A549 (cell line): ENCODE measurements around the gene CORO2B. TPM values are rescaled to one million over a fixed set of nuclear protein-coding genes. Genes with fewer than 3 reads are reported as not detected.

Experiments used
- ATAC-seq, 2 experiments: fragments of 200-7000 bp in 1 of 2; fragments of >200 bp in 1 of 2; cut with Nextera tagmentation in 1 of 2; cut with Tn5 transposase in 1 of 2; 3 replicates each; pipeline versions ENCODE4 v1.8.0 to v1.9.1; 2018 to 2020; ENCODE audit warnings: mild to moderate bottlenecking in 1 of 2, moderate library complexity in 1 of 2
- CTCF ChIA-PET: fragments of 300-600 bp; sonication (Branson Sonifier 250); formaldehyde crosslinking; extraction: SDS; loops from one replicate; lab custom pipeline; 2021; ENCODE audit warnings: antibody characterized with exemption, inconsistent platforms; lab: Yijun Ruan, JAX
- POLR2A ChIA-PET: fragments of 350-600 bp; formaldehyde crosslinking; extraction: SDS; loops from one replicate; lab custom pipeline; 2021; ENCODE audit warnings: antibody characterized with exemption, inconsistent platforms; lab: Yijun Ruan, JAX
- DNase-seq, 2 experiments: peaks; one replicate each; pipeline versions ENCODE4 v3.0.0 to v3.0.0-alpha.2; 2011 to 2016; ENCODE audit warnings: low read depth in 1 of 2, low spot score in 1 of 2
- FAIRE-seq: peaks from 2 replicates; lab custom pipeline; 2011; peaks lifted over from hg19 to GRCh38; lab: Jason Lieb, UNC
- H3K27ac ChIP-seq, 2 experiments: fragments of >200 bp; sonication (Bioruptor Twin); formaldehyde crosslinking; 3 replicates each; pipeline ENCODE4 v1.5.1; 2016 to 2017
- H3K4me1 ChIP-seq: fragments of >200 bp; sonication (Bioruptor Twin); formaldehyde crosslinking; 3 replicates; pipeline ENCODE4 v1.6.1; 2016
- H3K4me2 ChIP-seq: fragments of >200 bp; sonication (Bioruptor Twin); formaldehyde crosslinking; 3 replicates; pipeline ENCODE4 v1.6.1; 2016
- H3K4me3 ChIP-seq: fragments of >200 bp; sonication (Bioruptor Twin); formaldehyde crosslinking; 3 replicates; pipeline ENCODE4 v1.5.1; 2016
- H3K9me3 ChIP-seq: fragments of >200 bp; sonication (Bioruptor Twin); formaldehyde crosslinking; 3 replicates; pipeline ENCODE4 v1.6.1; 2016
- BCL3 ChIP-seq: fragments of >200 bp; sonication (Bioruptor Twin); formaldehyde crosslinking; IDR thresholded peaks from 3 replicates; pipeline ENCODE4 v1.6.1; 2016
- CBX2 ChIP-seq: fragments of 200-600 bp; sonication (generic); IDR thresholded peaks from 2 replicates; pipeline ENCODE4 v1.6.1; 2016; ENCODE audit warnings: low read depth, mild to moderate bottlenecking, borderline replicate concordance
- CTCF ChIP-seq: fragments of >200 bp; sonication (Bioruptor Twin); formaldehyde crosslinking; IDR thresholded peaks from 3 replicates; pipeline ENCODE4 v1.5.1; 2016
- EHMT2 ChIP-seq: fragments of 200-600 bp; sonication (generic); IDR thresholded peaks from 2 replicates; pipeline ENCODE4 v1.6.1; 2016; ENCODE audit warnings: antibody characterized with exemption, low read depth, mild to moderate bottlenecking, moderate library complexity
- ESRRA ChIP-seq: fragments of 150-350 bp; IDR thresholded peaks from 2 replicates; pipeline ENCODE4 v1.6.1; 2014; ENCODE audit warnings: mild to moderate bottlenecking, low read length, borderline replicate concordance
- HDAC2 ChIP-seq: fragments of 200-600 bp; sonication (generic); IDR thresholded peaks from 2 replicates; pipeline ENCODE4 v1.6.1; 2016
- HOXB13 ChIP-seq: fragments of 250-450 bp; sonication (Bioruptor Pico); IDR thresholded peaks from 2 replicates; pipeline ENCODE4 v1.5.0; 2020; ENCODE audit warnings: low read depth, mild to moderate bottlenecking, moderate library complexity
- JUNB ChIP-seq: fragments of >200 bp; sonication (Bioruptor Twin); formaldehyde crosslinking; IDR thresholded peaks from 2 replicates; pipeline ENCODE4 v1.6.1; 2016
- NFE2L2 ChIP-seq: fragments of 150-350 bp; conservative IDR thresholded peaks from 2 replicates; pipeline ENCODE4 v1.6.1; 2014; ENCODE audit warnings: low read length
- NPAS2 ChIP-seq: fragments of 250-450 bp; sonication (Bioruptor Pico); IDR thresholded peaks from 2 replicates; pipeline ENCODE4 v1.8.0; 2022; ENCODE audit warnings: mild to moderate bottlenecking, moderate library complexity, borderline replicate concordance
- RAD21 ChIP-seq, 2 experiments: fragments of >200 bp in 1 of 2; sonication (Bioruptor Twin) in 1 of 2; formaldehyde crosslinking in 1 of 2; IDR thresholded peaks in 1 of 2; conservative IDR thresholded peaks in 1 of 2; 2 replicates in 1 of 2; 3 replicates in 1 of 2; pipeline ENCODE4 v1.6.1; 2012 to 2018; ENCODE audit warnings: inconsistent platforms in 1 of 2
- RARB ChIP-seq: fragments of 250-450 bp; sonication (Bioruptor Pico); IDR thresholded peaks from 2 replicates; pipeline ENCODE4 v1.8.0; 2021; ENCODE audit warnings: mild to moderate bottlenecking, moderate library complexity
- SMC3 ChIP-seq: fragments of >200 bp; sonication (Bioruptor Twin); formaldehyde crosslinking; IDR thresholded peaks from 3 replicates; pipeline ENCODE4 v1.6.1; 2018; ENCODE audit warnings: inconsistent platforms
- ZFP36 ChIP-seq: fragments of 450-650 bp; IDR thresholded peaks from 2 replicates; pipeline ENCODE4 v1.6.1; 2014; ENCODE audit warnings: borderline replicate concordance; ENCODE audit not compliant: partially characterized antibody
- ZSCAN20 ChIP-seq: fragments of 250-450 bp; sonication (Bioruptor Pico); IDR thresholded peaks from 2 replicates; pipeline ENCODE4 v1.8.0; 2022; ENCODE audit warnings: mild to moderate bottlenecking, moderate library complexity
- WGBS: methylation state at CpG from one replicate; pipeline ENCODE4 v1.1.6; 2017; ENCODE audit errors: missing lambda C conversion rate; 5-methylcytosine and 5-hydroxymethylcytosine counted together
- polyA plus RNA-seq, 4 experiments: library from polyadenylated mRNA; depleted of rRNA in 3 of 4; stranded (reverse); fragments of >200 nt; fragmentation: RNase III in 1 of 4; extraction: RNeasy Plus Mini Kit Qiagen cat#74134 plus additional on column Dnase treatment in 1 of 4; gene quantifications; 2 replicates in 3 of 4; 3 replicates in 1 of 4; pipeline ENCODE4 v1.2.3, GENCODE V29; 2011 to 2017

The CORO2B gene
- polyA plus RNA-seq, 2 of the 4 experiments (the other 2 are of a cell fraction) = 2.0 to 2.3 TPM

GRCh38 chr15:68553314-68553993, 25.3 kb upstream of the CORO2B start:
- ATAC-seq (no peak), FAIRE-seq (no peak), DNase-seq (no peak)
- H3K4me3 ChIP-seq = no peak overlapping the region
- TF ChIP-seq RARB (CRISPR knock-in tag) = no peak
- no peak for TF ChIP-seq HDAC2
- no peak for TF ChIP-seq BCL3
- no peak for TF ChIP-seq JUNB
- no peak for TF ChIP-seq ESRRA
- no peak for TF ChIP-seq ZSCAN20
- TF ChIP-seq NFE2L2 = no peak
- no peak for TF ChIP-seq HOXB13
- no peak for TF ChIP-seq CBX2
- TF ChIP-seq EHMT2 = no peak
- no peak for TF ChIP-seq ZFP36
- TF ChIP-seq RAD21 (conservative IDR thresholded peaks at IDR 0.05 in 1 of 2, IDR thresholded peaks at IDR 0.05 in 1 of 2) = no peak
- peaks cover 22% of the 10 kb centered on the region for H3K4me1 ChIP-seq
- ChIA-PET POLR2A (interaction anchor here (1.0 to 1.7 kb wide), 2 partner anchors 121 to 276 kb away, joined by 3 to 4 read pairs; partner anchors contain the start of gene FEM1B), CTCF (interaction anchor here (0.8 to 26.0 kb wide), 40 partner anchors 8 to 371 kb away, joined by 3 to 452 read pairs (median 4); partner anchors contain the start of gene CORO2B)
- H3K9me3 ChIP-seq = no peaks in the 10 kb centered on the region
- peak overlapping the region; percentile 50 to 64; a peak in 5 of 6 replicates for H3K27ac ChIP-seq
- no peak overlapping the region for H3K4me2 ChIP-seq
- WGBS = 52% methylated on average over 8 of the region's 8 CpGs

- no peaks in the 10 kb centered on the region for H3K9me3 ChIP-seq
- POLR2A ChIA-PET = interaction anchor here (1.7 kb wide), 1 partner anchor 120 kb away, joined by 4 read pairs; no protein-coding TSS in a partner anchor
- no peak for TF ChIP-seq NPAS2
- TF ChIP-seq CTCF = peak; percentile 92
- peak; percentile 80 to 88 for TF ChIP-seq RAD21 (conservative IDR thresholded peaks at IDR 0.05 in 1 of 2, IDR thresholded peaks at IDR 0.05 in 1 of 2)
- peak; percentile 78 for TF ChIP-seq SMC3
- peak; percentile 71 to 76 for DNase-seq
- peak overlapping the region; percentile 50 to 64; a peak in 5 of 6 replicates for H3K27ac ChIP-seq
- CTCF ChIA-PET = interaction anchor here (0.6 to 26.0 kb wide), 58 partner anchors 8 to 477 kb away, joined by 3 to 452 read pairs (median 4); partner anchors contain the start of gene CORO2B
- no peak overlapping the region for H3K4me2 ChIP-seq
- WGBS = 33% methylated on average over 10 of the region's 10 CpGs
- no peak for FAIRE-seq
- no peak overlapping the region for H3K4me3 ChIP-seq
- H3K4me1 ChIP-seq = peaks cover 22% of the 10 kb centered on the region
- ATAC-seq = peak; percentile 49 to 80; a peak in 3 of 6 replicates
These were observed 24.6 kb upstream of the CORO2B start for GRCh38 chr15:68553994-68554720.
